H9 (cell line): ENCODE data around the gene VOPP1. TPM values are rescaled to one million over a fixed set of nuclear protein-coding genes. Genes with fewer than 3 reads are reported as not detected.

Experiments
- DNase-seq: peaks from one replicate; pipeline ENCODE4 v3.0.0-alpha.2; 2017
- H2AFZ ChIP-seq: one replicate; pipeline ENCODE4 v1.6.1; 2013; ENCODE audit warnings: mild to moderate bottlenecking, low read length, control low read depth, moderate library complexity
- H2AK5ac ChIP-seq: 2 replicates; pipeline ENCODE4 v1.6.1; 2013; ENCODE audit warnings: low read length, control low read depth, mixed read lengths; ENCODE audit not compliant: insufficient read length
- H2BK120ac ChIP-seq: one replicate; pipeline ENCODE4 v1.6.1; 2013; ENCODE audit warnings: low read depth, mild to moderate bottlenecking, low read length, control low read depth, inconsistent platforms; ENCODE audit not compliant: poor library complexity, severe bottlenecking
- H2BK12ac ChIP-seq: 2 replicates; pipeline ENCODE4 v1.6.1; 2013; ENCODE audit warnings: low read length, control low read depth, mixed read lengths, low read depth; ENCODE audit not compliant: insufficient read length
- H2BK15ac ChIP-seq: 2 replicates; pipeline ENCODE4 v1.6.1; 2013; ENCODE audit warnings: low read depth, low read length, control low read depth
- H2BK20ac ChIP-seq: one replicate; pipeline ENCODE4 v1.6.1; 2013; ENCODE audit warnings: low read depth, mild to moderate bottlenecking, low read length, control low read depth, inconsistent platforms; ENCODE audit not compliant: poor library complexity, severe bottlenecking
- H2BK5ac ChIP-seq: 2 replicates; pipeline ENCODE4 v1.6.1; 2013; ENCODE audit warnings: low read length, control low read depth, mixed read lengths; ENCODE audit not compliant: insufficient read length
- H3K14ac ChIP-seq: 2 replicates; pipeline ENCODE4 v1.6.1; 2013; ENCODE audit warnings: low read length, control low read depth; ENCODE audit not compliant: insufficient read depth
- H3K18ac ChIP-seq: 2 replicates; pipeline ENCODE4 v1.6.1; 2013; ENCODE audit warnings: low read depth, mild to moderate bottlenecking, mixed read lengths, low read length, control low read depth; ENCODE audit not compliant: insufficient read length
- H3K23ac ChIP-seq: 2 replicates; pipeline ENCODE4 v1.6.1; 2013; ENCODE audit warnings: low read length, control low read depth, mixed read lengths, low read depth; ENCODE audit not compliant: insufficient read length
- H3K23me2 ChIP-seq: 2 replicates; pipeline ENCODE4 v1.6.1; 2013; ENCODE audit warnings: low read depth, mild to moderate bottlenecking, mixed read lengths, low read length, control low read depth; ENCODE audit not compliant: insufficient read length, poor library complexity, severe bottlenecking
- H3K27ac ChIP-seq: 2 replicates; pipeline ENCODE4 v1.5.1; 2013; ENCODE audit warnings: low read length, control low read depth, mixed read lengths, low read depth; ENCODE audit not compliant: insufficient read length
- H3K27me3 ChIP-seq: 2 replicates; pipeline ENCODE4 v1.6.1; 2013; ENCODE audit warnings: low read length, control low read depth, inconsistent platforms; ENCODE audit not compliant: insufficient read depth
- H3K4ac ChIP-seq: 2 replicates; pipeline ENCODE4 v1.6.1; 2013; ENCODE audit warnings: low read depth, mild to moderate bottlenecking, control low read depth, inconsistent platforms, low read length, moderate library complexity
- H3K4me1 ChIP-seq: 2 replicates; pipeline ENCODE4 v1.6.1; 2013; ENCODE audit warnings: low read length, control low read depth, inconsistent platforms; ENCODE audit not compliant: insufficient read depth
- H3K4me2 ChIP-seq: 2 replicates; pipeline ENCODE4 v1.6.1; 2013; ENCODE audit warnings: low read length, control low read depth, mixed read lengths; ENCODE audit not compliant: insufficient read length, insufficient read depth
- H3K56ac ChIP-seq: 2 replicates; pipeline ENCODE4 v1.6.1; 2013; ENCODE audit warnings: low read depth, mild to moderate bottlenecking, mixed read lengths, low read length, control low read depth; ENCODE audit not compliant: insufficient read length
- H3K79me1 ChIP-seq: 2 replicates; pipeline ENCODE4 v1.6.1; 2013; ENCODE audit warnings: low read depth, mild to moderate bottlenecking, moderate library complexity, low read length, control low read depth, inconsistent platforms; ENCODE audit not compliant: insufficient read depth, poor library complexity, severe bottlenecking
- H3K79me2 ChIP-seq: 2 replicates; pipeline ENCODE4 v1.6.1; 2013; ENCODE audit warnings: low read length, control low read depth, inconsistent platforms; ENCODE audit not compliant: insufficient read depth
- H3K9ac ChIP-seq: 2 replicates; pipeline ENCODE4 v1.6.1; 2013; ENCODE audit warnings: low read length, control low read depth, mixed read lengths; ENCODE audit not compliant: insufficient read length; ENCODE audit errors: extremely low read depth
- H3K9me3 ChIP-seq: one replicate; pipeline ENCODE4 v1.6.1; 2013; ENCODE audit warnings: low read depth, low read length, inconsistent platforms; ENCODE audit not compliant: control insufficient read depth
- H3T11ph ChIP-seq: one replicate; pipeline ENCODE4 v1.6.1; 2013; ENCODE audit warnings: mild to moderate bottlenecking, low read length, control low read depth, inconsistent platforms
- H4K20me1 ChIP-seq: one replicate; pipeline ENCODE4 v1.6.1; 2013; ENCODE audit not compliant: control insufficient read depth, insufficient read length, insufficient read depth
- H4K5ac ChIP-seq: 2 replicates; pipeline ENCODE4 v1.6.1; 2013; ENCODE audit warnings: low read depth, mild to moderate bottlenecking, mixed read lengths, low read length, control low read depth; ENCODE audit not compliant: insufficient read length
- H4K8ac ChIP-seq: replicated peaks from 2 replicates; pipeline ENCODE4 v1.6.1; 2013; ENCODE audit warnings: low read length, control low read depth, mixed read lengths, low read depth; ENCODE audit not compliant: insufficient read length
- H4K91ac ChIP-seq: 2 replicates; pipeline ENCODE4 v1.6.1; 2013; ENCODE audit warnings: low read depth, mild to moderate bottlenecking, moderate library complexity, mixed read lengths, low read length, control low read depth; ENCODE audit not compliant: insufficient read length
- H3K27ac Mint-ChIP-seq, 3 experiments: 2 replicates in 2 of 3; 3 replicates in 1 of 3; pipeline ENCODE4 v1.8.0; 2020 to 2021; ENCODE audit warnings: mixed read lengths in 3 of 3, mild to moderate bottlenecking in 1 of 3, moderate library complexity in 1 of 3
- H3K27me3 Mint-ChIP-seq: 2 replicates; pipeline ENCODE4 v1.8.0; 2021; ENCODE audit warnings: low read depth, mild to moderate bottlenecking, moderate library complexity, mixed read lengths
- H3K36me3 Mint-ChIP-seq, 3 experiments: 2 replicates in 2 of 3; 3 replicates in 1 of 3; pipeline ENCODE4 v1.8.0; 2020 to 2021; ENCODE audit warnings: low read depth in 3 of 3, mixed read lengths in 3 of 3; ENCODE audit not compliant: insufficient read depth in 1 of 3
- H3K4me1 Mint-ChIP-seq, 2 experiments: 2 replicates each; pipeline ENCODE4 v1.8.0; 2020; ENCODE audit warnings: mixed read lengths in 2 of 2
- H3K4me3 Mint-ChIP-seq, 2 experiments: 2 replicates in 1 of 2; 3 replicates in 1 of 2; pipeline ENCODE4 v1.8.0; 2020 to 2021; ENCODE audit warnings: mild to moderate bottlenecking in 2 of 2, mixed read lengths in 2 of 2, moderate library complexity in 1 of 2
- H3K9me3 Mint-ChIP-seq, 2 experiments: 2 replicates in 1 of 2; 3 replicates in 1 of 2; pipeline ENCODE4 v1.8.0; 2020; ENCODE audit warnings: mild to moderate bottlenecking in 2 of 2, mixed read lengths in 2 of 2, moderate library complexity in 1 of 2
- WGBS: extraction: QIAGEN DNeasy Blood & Tissue Kit; methylation state at CpG from one replicate; pipeline ENCODE4 v1.1.7; 2013; ENCODE audit warnings: missing lambda C conversion rate, low lambda C conversion rate, mixed read lengths; ENCODE audit not compliant: insufficient read length; ENCODE audit errors: extremely low coverage; 5-methylcytosine and 5-hydroxymethylcytosine counted together
- total RNA-seq: library from RNA; stranded (reverse); gene quantifications from 2 replicates; pipeline ENCODE4 v1.2.1, GENCODE V29; 2021
- TF ChIP-seq, protein P1 (sequence below): fragments of 200-600 bp; sonication (generic); conservative IDR thresholded peaks from 3 replicates; pipeline ENCODE4 v1.8.0; 2021; ENCODE audit warnings: antibody characterized with exemption, mild to moderate bottlenecking

The VOPP1 gene
- total RNA-seq, 1 experiment from 2014 or later, result 55.7 TPM

DNA sequence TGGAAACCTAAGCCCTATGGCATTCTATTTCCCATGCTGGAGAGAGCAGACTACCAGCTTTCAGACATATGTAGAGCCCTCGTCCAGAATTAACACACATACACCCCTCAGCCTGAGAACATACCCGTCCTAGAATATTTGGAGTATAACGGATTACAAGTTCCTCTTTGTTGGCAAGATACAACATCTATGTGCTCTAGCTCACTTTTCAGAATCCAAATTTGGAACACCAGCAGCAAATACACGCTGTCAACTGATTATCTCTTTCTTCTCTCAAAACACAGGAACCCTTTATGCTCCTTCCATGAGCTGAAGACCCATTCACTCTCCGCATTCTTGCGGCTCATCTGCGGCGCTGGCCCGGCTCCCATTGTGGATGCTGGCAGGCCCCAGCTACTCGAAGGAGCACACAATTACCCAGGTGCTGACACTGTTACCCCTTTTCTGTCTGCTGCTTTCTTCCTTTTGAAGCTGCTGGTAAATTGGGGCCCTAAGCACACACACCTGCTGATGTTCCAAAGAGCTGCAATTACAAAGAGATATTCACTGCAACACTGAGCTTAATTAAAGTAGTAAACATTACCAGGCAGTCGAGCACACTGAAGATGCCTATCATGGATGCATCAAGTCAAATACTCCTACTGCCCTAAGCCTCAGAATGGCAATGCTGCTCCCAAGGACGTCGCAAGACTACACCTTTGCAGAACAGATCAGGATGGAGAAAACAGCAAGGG is 70.0 kb downstream of the VOPP1 start:
- H3K18ac ChIP-seq, result no peak overlapping the region
- H3K4me3 Mint-ChIP-seq, result no peak overlapping the region
- H4K20me1 ChIP-seq, result no peaks in the 10 kb centered on the region
- no peak for DNase-seq
- TF ChIP-seq, protein P1, sequence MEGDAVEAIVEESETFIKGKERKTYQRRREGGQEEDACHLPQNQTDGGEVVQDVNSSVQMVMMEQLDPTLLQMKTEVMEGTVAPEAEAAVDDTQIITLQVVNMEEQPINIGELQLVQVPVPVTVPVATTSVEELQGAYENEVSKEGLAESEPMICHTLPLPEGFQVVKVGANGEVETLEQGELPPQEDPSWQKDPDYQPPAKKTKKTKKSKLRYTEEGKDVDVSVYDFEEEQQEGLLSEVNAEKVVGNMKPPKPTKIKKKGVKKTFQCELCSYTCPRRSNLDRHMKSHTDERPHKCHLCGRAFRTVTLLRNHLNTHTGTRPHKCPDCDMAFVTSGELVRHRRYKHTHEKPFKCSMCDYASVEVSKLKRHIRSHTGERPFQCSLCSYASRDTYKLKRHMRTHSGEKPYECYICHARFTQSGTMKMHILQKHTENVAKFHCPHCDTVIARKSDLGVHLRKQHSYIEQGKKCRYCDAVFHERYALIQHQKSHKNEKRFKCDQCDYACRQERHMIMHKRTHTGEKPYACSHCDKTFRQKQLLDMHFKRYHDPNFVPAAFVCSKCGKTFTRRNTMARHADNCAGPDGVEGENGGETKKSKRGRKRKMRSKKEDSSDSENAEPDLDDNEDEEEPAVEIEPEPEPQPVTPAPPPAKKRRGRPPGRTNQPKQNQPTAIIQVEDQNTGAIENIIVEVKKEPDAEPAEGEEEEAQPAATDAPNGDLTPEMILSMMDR, result no peak
- H4K8ac ChIP-seq, result no peak overlapping the region
- no peak overlapping the region for H2BK120ac ChIP-seq
- no peaks in the 10 kb centered on the region for H3K27me3 ChIP-seq
- no peak overlapping the region for H2AFZ ChIP-seq
- H3K56ac ChIP-seq, result no peak overlapping the region
- no CpG with 5 or more reads among the region's 13 CpGs for WGBS
- H2BK5ac ChIP-seq, result no peak overlapping the region
- H3K4me1 Mint-ChIP-seq, result peaks cover 27 to 32% of the 10 kb centered on the region in 2 experiments
- H2BK15ac ChIP-seq, result no peak overlapping the region
- no peaks in the 10 kb centered on the region for H3K4me1 ChIP-seq
- no peak overlapping the region for H3K27ac ChIP-seq
- peaks cover 0 to 2% (median 2%) of the 10 kb centered on the region in 3 experiments; a peak in 3 of 7 replicates for H3K36me3 Mint-ChIP-seq
- H3K27ac Mint-ChIP-seq, result no peak overlapping the region; a peak in 1 of 7 replicates
- H3K9ac ChIP-seq, result no peak overlapping the region
- no peak overlapping the region for H2BK12ac ChIP-seq
- no peak overlapping the region for H3T11ph ChIP-seq
- H4K91ac ChIP-seq, result no peak overlapping the region
- no peak overlapping the region for H3K4me2 ChIP-seq
- no peak overlapping the region for H4K5ac ChIP-seq
- H2BK20ac ChIP-seq, result no peak overlapping the region
- no peaks in the 10 kb centered on the region for H3K27me3 Mint-ChIP-seq
- no peaks in the 10 kb centered on the region for H3K9me3 Mint-ChIP-seq
- H3K14ac ChIP-seq, result no peak overlapping the region
- H3K4ac ChIP-seq, result no peak overlapping the region
- H3K23me2 ChIP-seq, result no peaks in the 10 kb centered on the region
- no peaks in the 10 kb centered on the region; the same call in 1 of the 2 replicates for H3K79me2 ChIP-seq
- peaks cover 3% of the 10 kb centered on the region for H3K79me1 ChIP-seq
- no peak overlapping the region for H2AK5ac ChIP-seq
- H3K9me3 ChIP-seq, result no peaks in the 10 kb centered on the region
- no peak overlapping the region for H3K23ac ChIP-seq
